Bronchial smooth muscle cell (primary cell): Measurements from ENCODE around the gene ECM2. TPM values are rescaled to one million over a fixed set of nuclear protein-coding genes. Genes with fewer than 3 reads are reported as not detected.

Experiments
- total RNA-seq: library from RNA; depleted of rRNA; stranded (reverse); fragments of >200 nt; gene quantifications from 2 replicates; pipeline ENCODE4 v1.2.1, GENCODE V29; 2014

The ECM2 gene
- 3.6 and 7.2 TPM in 2 replicates for total RNA-seq

DNA sequence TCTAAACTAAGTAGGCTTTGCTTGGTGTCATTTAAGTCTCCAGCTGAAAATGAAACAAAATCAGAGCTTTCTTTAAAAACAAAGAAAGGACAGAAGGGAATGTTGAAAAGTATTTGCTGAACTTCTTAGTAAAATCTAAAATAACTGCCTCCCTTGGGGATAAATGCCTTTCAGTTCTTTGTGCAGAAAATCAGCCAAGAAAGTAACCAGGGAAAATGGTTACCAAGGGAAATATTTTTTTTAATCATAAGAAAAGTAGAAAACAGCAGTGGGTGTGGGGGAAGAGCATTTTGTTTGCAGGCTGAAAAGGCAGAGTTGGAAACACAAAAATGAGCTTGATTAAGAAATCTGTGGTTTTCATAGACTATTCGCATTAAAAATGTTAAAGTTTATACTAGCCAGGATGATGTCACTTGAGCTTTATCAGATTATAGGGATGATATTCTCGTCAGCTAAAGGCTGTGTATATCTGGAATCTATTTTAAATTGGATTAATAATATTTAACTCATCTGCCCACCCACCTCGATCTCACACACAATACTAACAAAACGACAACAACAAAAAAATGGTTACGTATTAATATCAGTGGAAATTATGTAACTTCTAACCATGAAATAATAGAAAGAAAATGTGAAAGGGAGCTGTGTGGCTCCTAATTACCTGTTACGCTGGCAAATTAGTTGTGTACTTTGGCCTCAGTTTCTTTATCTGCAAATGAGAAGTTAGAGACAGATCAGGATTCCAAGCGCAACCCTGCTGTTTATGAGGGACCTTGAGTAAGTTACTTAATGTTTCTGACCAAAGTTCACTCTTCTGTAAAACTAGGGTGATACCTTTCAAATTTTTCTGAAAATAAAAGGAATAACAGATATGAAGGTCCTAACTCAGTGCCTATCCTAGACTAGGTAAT lies at the start of gene ECM2:
Gene ECM2 (minus strand): TSS at position 51 of the 911 bp plus-strand sequence. CDS start 13,124 bp downstream, outside the sequence.

DNA sequence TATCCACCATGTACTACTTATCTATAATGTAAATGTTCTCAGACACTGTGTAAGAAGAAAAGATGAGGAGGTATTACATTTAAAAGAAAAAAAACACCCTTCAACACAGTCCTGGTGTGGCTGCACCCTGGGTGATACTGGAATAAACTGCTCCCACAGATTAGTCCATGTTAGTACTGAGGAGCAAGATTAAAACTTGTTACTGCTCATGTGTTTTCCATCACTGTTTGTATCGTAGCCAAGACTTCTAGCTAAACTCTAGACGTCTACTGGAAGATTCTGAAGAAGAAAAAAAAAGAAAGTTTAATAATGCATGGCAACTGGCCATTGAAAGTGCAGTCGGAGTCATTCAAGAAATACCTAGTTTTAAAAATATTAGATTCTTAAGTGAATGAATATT lies 53.5 kb downstream of the ECM2 start, which contains the start of gene ASPN:
Gene ASPN (minus strand): TSS at position 178 of the 400 bp plus-strand sequence.

Other genes with a start within 250 kb of the ECM2 start
- gene IARS1, start 242.3 kb downstream of the ECM2 start, total RNA-seq: 195 and 332 TPM in 2 replicates
- 18.2 and 22.4 TPM in 2 replicates for gene NOL8, start 210.6 kb downstream of the ECM2 start, total RNA-seq
- gene CENPP, start 210.0 kb downstream of the ECM2 start, total RNA-seq: 0.94 and 1.9 TPM in 2 replicates
- 43.5 and 59.9 TPM in 2 replicates for gene OGN, start 131.4 kb downstream of the ECM2 start, total RNA-seq
- 0.95 and 1.1 TPM in 2 replicates for gene OMD, start 111.5 kb downstream of the ECM2 start, total RNA-seq
- gene ASPN, start 53.5 kb downstream of the ECM2 start, total RNA-seq: 3.5 and 11.2 TPM in 2 replicates
- 11.3 and 13.2 TPM in 2 replicates for gene IPPK, start 134.1 kb upstream of the ECM2 start, total RNA-seq
- gene BICD2, start 228.8 kb upstream of the ECM2 start, total RNA-seq: 38.3 and 50.4 TPM in 2 replicates